ENCODE measurements around the gene NAA80. TPM values are rescaled to one million over a fixed set of nuclear protein-coding genes. Genes with fewer than 3 reads are reported as not detected.
A peak's percentile ranks its signal among the peaks of the same experiment; 100 is the strongest.

The NAA80 gene
- total and polyA plus RNA-seq, 2 of the 13 experiments (the other 11 are each of a cell fraction or from before 2014, with no cell fraction given) = 3.4 to 8.7 TPM

DNA sequence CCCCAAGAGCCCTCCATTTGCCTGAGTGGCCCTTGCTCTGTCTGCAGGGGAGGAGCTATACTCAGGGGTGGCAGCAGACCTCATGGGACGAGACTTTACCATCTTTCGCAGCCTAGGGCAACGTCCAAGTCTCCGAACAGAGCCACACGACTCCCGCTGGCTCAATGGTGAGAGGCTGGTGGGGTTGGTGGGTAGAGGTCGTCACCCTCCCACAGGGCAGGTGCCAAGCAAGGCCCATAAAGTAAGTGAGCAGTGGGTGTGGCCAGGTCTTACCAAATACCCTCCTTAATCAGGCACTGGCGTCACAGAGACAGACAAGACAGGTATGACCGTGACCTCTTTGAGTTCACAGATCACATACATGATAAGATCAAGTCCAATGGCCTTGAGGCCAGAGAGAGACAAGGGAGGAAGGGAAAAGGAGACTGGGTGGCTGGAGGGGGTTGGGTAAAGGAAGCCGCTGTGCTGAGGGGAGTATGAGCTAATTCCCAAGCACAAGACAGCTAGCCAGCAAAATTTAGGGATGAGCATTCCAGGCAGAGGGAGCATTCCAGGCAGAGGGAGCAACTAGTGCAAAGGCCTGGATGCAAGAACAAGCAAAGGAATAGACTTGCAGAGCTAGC is 27.8 kb downstream of the NAA80 start (continued):
- TF ChIP-seq JUN (CRISPR knock-in tag; IDR thresholded peaks at IDR 0.05) (no peak), SOX6 (IDR thresholded peaks at IDR 0.05) (no peak), SOX6 (CRISPR knock-in tag; IDR thresholded peaks at IDR 0.05) (peak; percentile 40), ZNF549 (CRISPR knock-in tag; IDR thresholded peaks at IDR 0.05) (no peak), SSRP1 (CRISPR knock-in tag; IDR thresholded peaks at IDR 0.05) (peak; percentile 86; the same call in 1 of the 2 replicates), GATAD1 (CRISPR knock-in tag; IDR thresholded peaks at IDR 0.05) (0 out of 2 replicates have a peak, but pooled peaks have one; percentile 15), CHD2 (IDR thresholded peaks at IDR 0.05; ENCODE audit: low read depth, low read length) (no peak), KDM2A (CRISPR knock-in tag; IDR thresholded peaks at IDR 0.05; ENCODE audit: borderline replicate concordance, low read depth) (peak; percentile 47), TMF1 (CRISPR knock-in tag; IDR thresholded peaks at IDR 0.05; ENCODE audit: low read depth) (no peak), HNRNPK (IDR thresholded peaks at IDR 0.05; ENCODE audit: low read depth, low read length, poor library complexity, severe bottlenecking) (no peak), THYN1 (CRISPR knock-in tag; IDR thresholded peaks at IDR 0.05; ENCODE audit: borderline replicate concordance, low read depth) (no peak), ZNF883 (CRISPR knock-in tag; IDR thresholded peaks at IDR 0.05; ENCODE audit: not compliant biosample characterization) (no peak), POLR2A (IDR thresholded peaks at IDR 0.05; ENCODE audit: insufficient read depth in 1 of 2, low read depth in 2 of 2, low read length in 2 of 2) (peak in 1 of 2 experiments; percentile 86; a peak in 2 of 4 replicates), PCBP1 (IDR thresholded peaks at IDR 0.05; ENCODE audit: borderline replicate concordance, low read depth, low read length) (no peak), ZNF775 (CRISPR knock-in tag; IDR thresholded peaks at IDR 0.05; ENCODE audit: borderline replicate concordance) (no peak), FOXJ3 (CRISPR knock-in tag; IDR thresholded peaks at IDR 0.05; ENCODE audit: borderline replicate concordance) (no peak)
- TF ChIP-seq, protein P1, sequence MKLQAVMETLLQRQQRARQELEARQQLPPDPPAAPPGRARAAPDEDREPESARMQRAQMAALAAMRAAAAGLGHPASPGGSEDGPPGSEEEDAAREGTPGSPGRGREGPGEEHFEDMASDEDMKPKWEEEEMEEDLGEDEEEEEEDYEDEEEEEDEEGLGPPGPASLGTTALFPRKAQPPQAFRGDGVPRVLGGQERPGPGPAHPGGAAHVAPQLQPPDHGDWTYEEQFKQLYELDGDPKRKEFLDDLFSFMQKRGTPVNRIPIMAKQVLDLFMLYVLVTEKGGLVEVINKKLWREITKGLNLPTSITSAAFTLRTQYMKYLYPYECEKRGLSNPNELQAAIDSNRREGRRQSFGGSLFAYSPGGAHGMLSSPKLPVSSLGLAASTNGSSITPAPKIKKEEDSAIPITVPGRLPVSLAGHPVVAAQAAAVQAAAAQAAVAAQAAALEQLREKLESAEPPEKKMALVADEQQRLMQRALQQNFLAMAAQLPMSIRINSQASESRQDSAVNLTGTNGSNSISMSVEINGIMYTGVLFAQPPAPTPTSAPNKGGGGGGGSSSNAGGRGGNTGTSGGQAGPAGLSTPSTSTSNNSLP (IDR thresholded peaks at IDR 0.05; ENCODE audit: low read depth, low read length) = no peak
- TF ChIP-seq, protein P2, sequence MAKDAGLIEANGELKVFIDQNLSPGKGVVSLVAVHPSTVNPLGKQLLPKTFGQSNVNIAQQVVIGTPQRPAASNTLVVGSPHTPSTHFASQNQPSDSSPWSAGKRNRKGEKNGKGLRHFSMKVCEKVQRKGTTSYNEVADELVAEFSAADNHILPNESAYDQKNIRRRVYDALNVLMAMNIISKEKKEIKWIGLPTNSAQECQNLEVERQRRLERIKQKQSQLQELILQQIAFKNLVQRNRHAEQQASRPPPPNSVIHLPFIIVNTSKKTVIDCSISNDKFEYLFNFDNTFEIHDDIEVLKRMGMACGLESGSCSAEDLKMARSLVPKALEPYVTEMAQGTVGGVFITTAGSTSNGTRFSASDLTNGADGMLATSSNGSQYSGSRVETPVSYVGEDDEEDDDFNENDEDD (CRISPR knock-in tag; IDR thresholded peaks at IDR 0.05; ENCODE audit: borderline replicate concordance) = no peak
- TF ChIP-seq, protein P3, sequence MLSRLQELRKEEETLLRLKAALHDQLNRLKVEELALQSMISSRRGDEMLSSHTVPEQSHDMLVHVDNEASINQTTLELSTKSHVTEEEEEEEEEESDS (CRISPR knock-in tag; IDR thresholded peaks at IDR 0.05; ENCODE audit: borderline replicate concordance) = no peak
- TF ChIP-seq, protein P4, sequence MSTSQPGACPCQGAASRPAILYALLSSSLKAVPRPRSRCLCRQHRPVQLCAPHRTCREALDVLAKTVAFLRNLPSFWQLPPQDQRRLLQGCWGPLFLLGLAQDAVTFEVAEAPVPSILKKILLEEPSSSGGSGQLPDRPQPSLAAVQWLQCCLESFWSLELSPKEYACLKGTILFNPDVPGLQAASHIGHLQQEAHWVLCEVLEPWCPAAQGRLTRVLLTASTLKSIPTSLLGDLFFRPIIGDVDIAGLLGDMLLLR (CRISPR knock-in tag; IDR thresholded peaks at IDR 0.05) = no peak
- TF ChIP-seq, protein P5, sequence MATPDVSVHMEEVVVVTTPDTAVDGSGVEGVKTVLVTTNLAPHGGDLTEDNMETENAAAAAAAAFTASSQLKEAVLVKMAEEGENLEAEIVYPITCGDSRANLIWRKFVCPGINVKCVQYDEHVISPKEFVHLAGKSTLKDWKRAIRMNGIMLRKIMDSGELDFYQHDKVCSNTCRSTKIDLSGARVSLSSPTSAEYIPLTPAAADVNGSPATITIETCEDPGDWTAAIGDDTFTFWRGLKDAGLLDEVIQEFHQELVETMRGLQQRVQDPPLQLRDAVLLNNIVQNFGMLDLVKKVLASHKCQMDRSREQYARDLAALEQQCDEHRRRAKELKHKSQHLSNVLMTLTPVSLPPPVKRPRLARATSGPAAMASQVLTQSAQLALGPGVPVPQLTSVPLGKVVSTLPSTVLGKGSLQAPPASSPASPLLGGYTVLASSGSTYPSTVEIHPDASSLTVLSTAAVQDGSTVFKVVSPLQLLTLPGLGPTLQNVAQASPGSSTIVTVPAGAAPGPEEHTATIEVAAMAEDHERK (CRISPR knock-in tag; IDR thresholded peaks at IDR 0.05; ENCODE audit: low read depth) = no peak
